Stimulated activated CD4-positive, alpha-beta T cell treated with anti-CD3 and anti-CD28 coated beads, Interleukin-2, amount 100 ng/mL, for 48 hours (primary cell): ENCODE data around the gene BCAS3.
"Not testable (repeated sequence)": the region's sequence is repeated elsewhere in the genome, so short reads cannot be mapped to it uniquely, and the experiment has no call there.

Source experiments
- DNase-seq, 2 donors: peaks; one replicate each; pipeline ENCODE4 v3.0.0-alpha.2; 2020

BCAS3 gene

DNA sequence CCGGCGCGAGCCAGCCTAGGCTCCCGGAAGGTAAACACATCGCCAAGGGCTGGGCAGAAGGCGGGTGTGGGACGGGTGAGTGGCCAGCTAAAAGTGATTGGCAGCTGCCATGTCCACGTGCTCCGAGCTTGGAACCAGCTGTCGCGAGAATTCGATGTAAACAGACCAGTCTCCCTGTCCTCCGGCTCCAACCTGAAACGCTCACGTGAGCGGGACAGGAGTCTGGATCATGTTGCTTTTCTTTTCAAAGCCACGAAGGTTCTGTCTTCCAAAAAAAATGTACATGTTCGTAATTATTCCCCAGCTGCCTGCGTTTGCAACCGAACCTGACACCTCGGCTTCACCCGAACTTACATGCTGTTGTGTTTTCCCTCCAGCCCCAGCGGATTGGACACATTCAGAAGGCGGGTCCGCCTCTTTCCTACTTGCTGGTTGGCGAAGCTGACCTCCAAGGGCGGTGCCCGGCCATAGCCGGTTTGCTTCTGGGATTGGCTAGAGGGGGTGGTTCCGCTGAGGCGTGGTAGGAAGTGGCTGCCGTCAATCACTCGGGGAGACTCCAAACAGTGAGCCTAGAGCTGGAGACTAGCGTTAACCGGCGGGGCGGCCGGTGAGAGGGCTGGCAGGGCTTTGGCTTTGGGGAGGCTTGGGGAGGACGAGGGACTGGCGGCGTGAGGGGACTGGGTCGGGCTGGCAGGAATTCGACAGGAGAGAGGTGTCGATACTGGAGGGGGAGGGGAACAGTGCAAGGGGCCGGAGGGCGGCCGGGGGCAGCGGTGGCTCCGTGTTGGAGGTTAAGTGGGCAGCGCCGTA, at the start of gene BCAS3:
TSS of gene BCAS3 (plus strand) at position 544 of the 810 bp plus-strand sequence.
- DNase-seq: peak; percentile 90 to 91

DNA sequence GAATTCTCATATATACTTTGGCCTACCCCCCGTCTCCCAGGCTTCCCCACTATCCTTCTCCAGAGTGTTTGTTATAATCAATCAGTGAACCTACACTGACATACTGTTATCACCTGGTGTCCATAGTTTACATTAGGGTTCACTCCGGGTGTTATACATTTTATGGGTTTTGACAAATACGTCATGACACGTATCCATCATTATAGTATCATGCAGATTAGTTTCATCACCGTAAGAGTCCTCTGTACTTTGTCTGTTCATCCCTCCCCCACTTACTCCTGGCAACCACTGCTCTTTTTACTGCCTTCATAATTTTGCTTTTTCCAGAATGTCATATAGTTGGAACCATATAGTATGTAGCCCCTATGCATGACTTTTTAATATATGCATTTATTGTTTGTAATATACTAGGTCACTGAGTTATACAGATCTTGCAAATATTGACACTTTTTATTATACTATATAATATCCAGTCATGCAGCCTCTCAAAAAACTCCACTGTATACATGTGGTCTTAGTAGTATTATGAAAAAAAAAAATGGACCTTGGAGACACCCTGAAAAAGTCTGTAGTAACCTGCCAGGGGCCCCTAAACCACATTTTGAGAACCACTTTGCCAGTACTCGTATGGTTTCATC, 49.3 kb upstream of the BCAS3 start:
- DNase-seq: no peak

DNA sequence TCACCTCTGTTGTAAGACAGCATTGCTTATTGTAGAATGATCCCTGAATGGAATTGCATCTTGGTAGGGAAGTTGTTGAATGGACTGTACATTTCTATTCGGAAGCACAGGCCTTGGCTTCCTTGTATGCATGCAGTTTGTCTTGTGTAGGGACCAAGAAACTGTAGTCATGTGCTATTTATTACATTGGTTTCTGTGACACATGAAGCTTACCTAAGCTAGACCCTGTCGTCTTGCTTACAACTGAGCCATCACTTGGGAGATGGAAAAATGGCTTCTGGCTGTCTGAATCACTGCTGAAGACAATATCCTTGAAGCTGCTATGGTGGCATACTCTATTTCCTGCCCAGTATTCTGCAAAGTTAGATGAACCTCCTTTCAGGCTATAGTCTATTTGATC, 48.5 kb upstream of the BCAS3 start:
- DNase-seq: no peak

DNA sequence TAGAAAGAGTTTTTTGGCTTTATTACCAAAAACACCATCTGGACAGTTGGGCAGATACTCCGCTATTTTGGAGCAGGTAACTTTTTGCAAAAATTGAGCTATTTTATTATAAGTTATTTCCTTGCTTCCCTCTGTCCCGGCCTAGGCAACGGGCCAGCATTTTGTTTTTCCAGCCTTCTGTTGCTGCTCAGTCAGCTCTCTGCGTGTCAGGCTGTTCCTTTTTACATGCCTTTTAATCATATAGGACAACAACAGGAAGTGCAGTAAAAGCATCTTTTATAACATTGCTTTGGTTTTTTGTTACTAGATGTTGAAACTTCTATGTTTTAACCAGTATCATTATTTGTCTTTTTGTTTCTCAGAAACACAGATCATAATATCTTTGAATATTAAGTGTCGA, 47.3 kb upstream of the BCAS3 start:
- no peak for DNase-seq

DNA sequence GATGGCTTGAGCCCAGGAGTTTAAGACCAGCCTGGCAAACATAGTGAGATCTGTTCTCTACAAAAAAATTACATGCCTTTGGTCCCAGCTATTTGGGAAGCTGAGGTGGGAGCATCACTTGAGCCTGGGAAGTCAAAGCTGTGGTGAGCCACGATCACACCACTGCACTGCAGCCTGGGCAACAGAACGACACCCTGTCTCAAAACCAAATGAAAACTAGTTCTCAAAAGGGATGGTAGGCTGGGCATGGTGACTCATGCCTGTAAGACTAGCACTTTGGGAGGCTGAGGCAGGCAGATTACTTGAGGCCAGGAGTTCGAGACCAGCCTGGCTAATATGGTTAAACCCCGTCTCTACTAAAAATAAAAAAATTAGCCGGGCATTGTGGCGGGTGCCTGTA, 46.5 kb upstream of the BCAS3 start:
- no peak for DNase-seq

DNA sequence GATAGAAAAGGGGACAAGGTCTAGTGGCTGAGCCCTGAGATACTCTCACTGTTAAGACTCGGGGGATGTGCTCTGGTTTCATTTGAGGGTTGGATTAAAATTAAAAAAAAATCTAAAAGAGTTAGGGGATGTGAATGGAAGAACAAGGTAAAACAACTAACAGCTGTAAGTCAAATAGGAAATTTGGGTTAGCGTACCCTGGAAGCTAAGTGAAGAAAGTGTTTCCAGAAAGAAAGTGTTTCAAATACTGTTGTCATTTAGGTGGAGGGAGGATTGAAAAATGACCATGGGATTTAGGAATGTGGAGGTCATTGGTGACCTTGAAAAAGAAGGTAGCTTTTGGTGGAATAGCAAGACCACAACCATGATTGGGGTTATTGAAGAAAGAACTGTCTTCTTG, 40.0 kb upstream of the BCAS3 start:
- DNase-seq: no peak

DNA sequence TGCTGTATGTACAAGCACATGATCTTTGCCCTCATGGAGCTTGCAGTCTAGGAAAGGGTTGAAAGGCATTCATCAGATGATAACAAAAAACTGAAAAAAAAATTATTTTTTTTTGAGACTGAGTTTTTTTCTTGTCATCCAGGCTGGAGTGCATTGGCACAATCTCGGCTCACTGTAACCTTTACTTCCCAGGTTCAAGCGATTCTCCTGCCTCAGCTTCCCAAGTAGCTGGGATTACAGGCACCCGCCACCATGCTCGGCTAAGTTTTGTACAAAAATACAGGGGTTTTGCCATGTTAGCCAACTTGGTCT, 38.7 kb upstream of the BCAS3 start:
- DNase-seq: no peak

DNA sequence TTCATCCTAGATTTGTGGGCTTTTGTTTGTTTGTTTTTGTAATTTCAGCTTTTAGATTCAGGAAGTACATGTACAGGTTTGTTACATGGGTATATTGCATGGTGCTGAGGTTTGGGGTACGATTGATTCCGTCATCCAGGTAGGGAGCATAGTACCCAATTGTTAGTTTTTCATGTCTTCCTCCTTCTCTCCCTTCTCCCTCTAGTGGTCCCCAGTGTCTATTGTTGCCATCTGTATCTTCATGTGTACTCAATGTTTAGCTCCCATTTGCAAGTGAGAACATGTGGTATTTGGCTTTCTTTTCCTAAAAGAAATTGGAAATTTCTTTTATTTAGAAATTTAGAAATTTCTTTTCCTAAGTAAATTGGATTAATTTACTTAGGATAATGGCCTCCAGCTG, 37.1 kb upstream of the BCAS3 start:
- DNase-seq: no peak

DNA sequence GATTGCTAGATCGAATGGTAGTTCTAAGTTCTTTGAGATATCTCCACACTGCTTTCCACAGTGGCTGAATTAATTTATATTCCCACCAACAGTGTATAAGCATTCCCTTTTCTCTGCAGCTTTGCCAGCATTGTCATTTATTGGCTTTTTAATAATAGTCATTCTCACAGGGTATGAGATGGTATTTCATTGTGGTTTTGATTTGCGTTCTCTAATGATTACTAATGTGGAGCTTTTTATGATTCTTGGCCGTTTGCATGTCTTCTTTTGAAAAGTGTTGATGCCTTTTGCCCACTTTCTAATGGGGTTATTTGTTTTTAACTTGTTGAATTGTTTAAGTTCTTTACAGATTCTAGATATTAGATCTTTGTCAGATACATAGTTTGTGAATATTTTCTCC, 36.5 kb upstream of the BCAS3 start:
- no peak for DNase-seq

DNA sequence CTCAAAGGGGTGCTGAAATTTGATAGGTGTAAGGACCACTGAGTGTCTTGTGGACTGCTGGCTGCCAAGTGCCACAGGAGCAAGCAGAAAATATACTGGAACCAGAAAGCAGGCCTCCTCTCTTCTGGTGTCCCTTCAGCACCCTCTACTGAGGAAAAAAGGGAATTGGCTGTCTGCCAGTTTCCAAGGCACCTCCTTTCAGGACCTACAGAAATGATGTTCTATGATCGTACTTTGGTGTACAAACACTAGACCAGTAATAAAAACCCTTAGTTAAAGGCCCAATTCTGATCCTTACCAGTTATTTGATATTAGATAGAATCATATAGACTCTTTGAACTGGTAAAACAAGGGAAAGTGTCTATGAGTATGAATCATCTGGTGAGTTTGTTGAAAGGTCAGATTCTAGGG, 35.8 kb upstream of the BCAS3 start:
- DNase-seq: peak; percentile 18 to 47

DNA sequence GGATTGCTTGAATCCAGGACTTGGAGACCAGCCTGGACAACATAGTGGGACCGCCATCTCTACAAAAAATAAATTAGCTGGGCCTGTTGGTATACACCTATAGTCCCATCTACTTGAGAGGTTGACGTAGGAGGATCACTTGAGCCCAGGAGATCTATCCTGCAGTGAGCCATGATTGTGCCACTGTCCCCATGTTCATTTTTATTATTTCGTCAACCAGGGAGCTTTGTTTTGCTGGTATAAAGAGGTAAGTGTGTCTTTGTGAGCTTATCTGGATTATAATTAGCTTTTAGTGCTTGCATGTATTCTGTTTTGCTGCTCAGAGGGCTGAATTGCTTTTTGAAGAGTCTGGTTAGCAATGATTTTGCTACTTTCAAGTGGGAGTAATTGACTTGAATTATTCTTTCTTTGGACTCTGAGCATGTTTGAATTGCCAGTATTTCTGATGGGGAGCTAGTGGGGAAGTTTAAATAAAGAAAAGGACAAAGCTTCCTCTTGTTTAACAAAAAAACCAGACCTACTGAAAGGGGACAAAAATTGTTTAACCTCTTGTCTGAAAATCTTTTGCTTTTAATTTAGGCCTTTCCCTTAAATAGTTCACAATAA, 31.6 kb upstream of the BCAS3 start:
- no peak for DNase-seq

DNA sequence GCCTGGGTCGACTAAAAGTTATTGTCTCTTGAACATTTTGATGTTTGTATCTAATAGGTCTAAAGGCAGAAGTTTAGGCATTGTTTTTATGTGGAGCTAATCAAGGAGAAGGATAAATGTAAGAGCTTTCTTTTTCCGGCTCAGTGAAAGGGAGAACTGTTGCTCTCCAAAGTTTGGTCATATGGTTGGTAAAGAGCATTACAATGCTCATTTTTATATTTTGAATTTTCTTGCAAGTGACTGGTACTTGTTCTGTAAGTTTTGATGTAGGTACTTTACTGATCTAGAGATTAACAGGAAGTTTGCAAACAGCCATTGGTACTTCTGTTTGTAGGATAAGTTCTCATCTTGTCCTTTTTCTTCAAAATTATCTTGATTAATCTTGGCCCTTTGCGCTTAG, 30.9 kb upstream of the BCAS3 start:
- DNase-seq: no peak

DNA sequence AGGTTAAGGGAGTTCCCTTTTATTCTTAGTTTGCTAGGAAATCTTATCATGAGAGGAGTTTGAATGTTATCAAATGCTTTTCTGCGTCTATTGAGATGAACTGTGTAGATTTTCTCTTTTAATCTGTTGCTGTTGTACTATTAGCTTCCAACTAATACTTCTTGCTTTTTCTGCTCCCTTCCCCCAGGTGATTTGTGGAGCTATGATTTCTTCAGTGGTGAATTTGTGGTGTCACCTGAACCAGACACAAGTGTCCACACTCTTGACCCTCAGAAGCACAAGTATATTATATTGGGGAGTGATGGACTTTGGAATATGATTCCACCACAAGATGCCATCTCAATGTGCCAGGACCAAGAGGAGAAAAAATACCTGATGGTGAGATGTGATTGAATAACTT, 29.9 kb upstream of the BCAS3 start:
- no peak for DNase-seq

DNA sequence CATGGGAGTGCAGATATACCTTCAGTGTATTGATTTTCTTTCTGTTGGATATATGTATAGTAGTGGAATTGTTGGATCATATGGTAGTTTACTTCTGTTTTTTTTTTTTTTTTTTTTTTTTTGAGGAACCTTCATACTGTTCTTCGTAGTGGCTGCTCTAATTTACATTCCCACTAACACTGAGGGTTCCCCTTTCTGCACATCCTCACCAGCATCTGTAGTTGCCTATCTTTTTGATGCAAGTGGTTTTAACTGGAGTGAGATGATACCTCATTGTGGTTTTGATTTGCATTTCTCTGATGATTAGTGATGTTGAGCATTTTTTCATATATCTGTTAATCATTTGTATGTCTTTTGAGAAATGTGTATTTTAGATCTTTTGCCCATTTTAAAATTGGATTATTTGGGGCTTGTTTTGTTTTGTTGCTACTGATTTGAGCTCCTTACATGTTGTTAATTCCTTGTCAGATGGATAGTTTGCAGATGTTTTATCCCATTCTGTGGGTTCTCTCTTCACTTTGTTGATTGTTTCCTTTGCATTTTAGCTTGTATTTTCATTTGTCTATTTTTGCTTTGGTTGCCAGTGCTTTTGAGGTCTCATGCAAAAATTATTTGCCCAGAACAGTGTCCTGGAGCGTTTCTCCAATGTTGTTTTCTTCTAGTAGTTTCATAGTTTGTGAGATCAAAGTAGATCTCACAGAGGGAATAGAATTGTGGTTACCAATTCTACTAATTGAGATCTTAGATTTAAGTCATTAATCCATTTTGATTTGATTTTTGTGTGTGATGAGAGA, 25.0 kb upstream of the BCAS3 start:
- no peak for DNase-seq

DNA sequence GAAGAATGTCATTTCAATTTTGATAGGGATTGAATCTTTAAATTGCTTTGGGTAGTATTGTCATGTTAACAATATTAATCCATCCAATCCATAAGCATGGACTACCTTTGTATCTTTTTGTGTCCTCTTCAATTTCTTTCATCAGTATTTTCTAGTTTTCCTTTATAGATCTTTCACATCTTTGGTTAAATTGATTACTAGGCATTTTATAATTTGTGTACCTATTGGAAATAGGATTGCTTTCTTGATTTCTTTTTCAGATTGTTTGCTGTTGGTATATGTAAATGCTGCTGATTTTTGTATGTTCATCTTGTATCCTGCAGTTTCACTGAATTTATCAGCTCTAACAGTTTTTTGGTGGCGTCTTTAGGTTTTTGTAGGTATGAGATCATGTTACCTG, 24.1 kb upstream of the BCAS3 start:
- DNase-seq: no peak

DNA sequence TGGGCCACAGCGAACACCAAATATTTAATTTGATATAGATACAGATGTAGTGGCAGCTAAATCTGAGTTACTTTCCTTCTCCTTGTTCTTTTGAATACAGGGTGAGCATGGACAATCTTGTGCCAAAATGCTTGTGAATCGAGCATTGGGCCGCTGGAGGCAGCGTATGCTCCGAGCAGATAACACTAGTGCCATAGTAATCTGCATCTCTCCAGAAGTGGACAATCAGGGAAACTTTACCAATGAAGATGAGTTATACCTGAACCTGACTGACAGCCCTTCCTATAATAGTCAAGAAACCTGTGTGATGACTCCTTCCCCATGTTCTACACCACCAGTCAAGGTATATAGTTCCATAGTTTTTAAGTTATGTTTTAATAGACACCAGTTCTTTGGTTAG, 21.2 kb upstream of the BCAS3 start:
- no peak for DNase-seq

DNA sequence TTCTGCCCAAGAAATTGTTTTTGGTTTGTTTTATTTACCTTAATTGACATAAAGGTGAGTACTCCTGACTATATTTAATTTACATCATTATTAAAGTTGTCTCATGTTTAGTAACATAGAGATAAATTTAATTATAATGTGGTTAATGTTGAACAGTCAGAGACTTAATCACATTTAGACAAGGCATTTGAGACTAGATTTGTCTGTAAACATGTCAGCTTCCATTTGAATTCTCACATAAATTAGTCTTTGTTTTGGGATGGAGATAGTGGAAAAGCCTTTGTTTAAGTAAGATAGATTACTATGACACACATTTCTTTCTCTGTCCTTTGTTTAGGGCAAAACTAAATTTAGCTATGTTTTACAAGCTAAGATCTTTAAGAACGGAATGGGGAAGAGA, 18.5 kb upstream of the BCAS3 start:
- DNase-seq: no peak

DNA sequence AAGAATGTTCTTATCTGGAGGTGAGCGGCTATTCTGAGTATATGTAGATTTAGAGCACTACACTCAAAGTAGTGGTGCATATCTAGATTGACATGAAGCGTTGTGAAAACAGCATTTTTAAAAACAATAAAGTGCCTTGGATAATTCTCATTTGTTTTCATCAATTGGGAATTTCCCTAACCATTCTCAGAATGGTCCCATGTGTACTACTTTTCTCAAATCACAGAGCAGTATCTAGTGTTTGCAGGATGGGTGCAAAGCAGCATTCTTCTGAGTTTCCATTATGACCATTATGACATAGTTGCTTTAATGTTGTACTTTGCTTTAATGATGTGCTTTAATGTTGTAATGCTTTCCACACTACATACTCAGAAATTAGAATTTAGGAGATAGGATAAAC, 16.2 kb upstream of the BCAS3 start:
- no peak for DNase-seq

DNA sequence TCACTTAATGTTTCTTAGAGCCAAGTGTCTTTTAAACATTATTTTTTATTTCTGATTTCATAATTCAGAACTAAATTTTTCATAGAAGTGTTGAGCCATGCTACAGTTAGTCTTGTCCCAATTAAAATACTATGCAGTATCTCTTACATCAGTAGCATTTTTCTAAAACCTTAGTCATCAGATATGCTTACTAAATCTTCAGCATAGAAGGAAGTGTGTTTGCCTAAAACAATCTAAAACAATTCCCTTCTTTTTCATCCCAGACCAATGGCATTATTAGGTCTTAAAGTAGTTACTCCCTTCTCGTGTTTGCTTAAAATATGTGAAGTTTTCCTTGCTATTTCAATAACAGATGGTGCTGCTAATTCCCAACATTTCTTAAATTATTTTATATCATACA, 13.6 kb upstream of the BCAS3 start:
- DNase-seq: no peak

DNA sequence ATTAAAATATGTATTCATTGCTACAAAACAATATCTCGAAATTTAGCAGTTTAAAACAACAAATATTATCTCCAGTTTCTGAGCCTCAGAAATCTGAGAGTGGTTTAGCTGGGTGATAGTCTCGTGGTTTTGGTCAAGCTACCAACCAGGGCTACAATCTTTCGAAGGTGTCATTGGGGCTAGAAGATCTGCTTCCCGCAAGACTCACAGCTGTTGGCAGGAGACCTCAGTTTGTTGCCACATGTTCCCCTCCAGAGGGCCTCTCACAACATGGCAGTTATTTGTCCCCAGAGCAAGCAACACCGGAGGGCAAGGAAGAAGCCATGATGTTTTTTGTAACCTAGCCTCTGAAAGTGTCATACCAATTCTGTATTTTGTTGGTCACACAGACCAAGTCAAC, 12.0 kb upstream of the BCAS3 start:
- no peak for DNase-seq

DNA sequence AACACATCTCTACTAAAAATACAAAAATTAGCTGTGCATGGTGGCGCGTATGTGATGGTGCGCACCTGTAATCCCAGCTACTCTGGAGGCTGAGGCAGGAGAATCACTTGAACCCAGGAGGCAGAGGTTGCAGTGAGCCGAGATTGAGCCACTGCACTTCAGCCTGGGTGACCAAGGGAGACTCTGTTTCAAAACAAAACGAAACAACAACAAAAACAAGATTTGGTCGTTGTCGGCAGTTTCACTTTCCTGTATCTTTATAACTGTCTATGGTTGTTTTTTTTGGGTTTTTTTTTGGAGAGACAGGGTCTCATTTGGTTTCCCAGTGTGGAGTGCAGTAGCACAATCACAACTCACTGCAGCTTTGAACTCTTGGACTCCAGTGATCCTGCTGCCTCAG, 8.9 kb upstream of the BCAS3 start:
- not testable (repeated sequence) for DNase-seq

DNA sequence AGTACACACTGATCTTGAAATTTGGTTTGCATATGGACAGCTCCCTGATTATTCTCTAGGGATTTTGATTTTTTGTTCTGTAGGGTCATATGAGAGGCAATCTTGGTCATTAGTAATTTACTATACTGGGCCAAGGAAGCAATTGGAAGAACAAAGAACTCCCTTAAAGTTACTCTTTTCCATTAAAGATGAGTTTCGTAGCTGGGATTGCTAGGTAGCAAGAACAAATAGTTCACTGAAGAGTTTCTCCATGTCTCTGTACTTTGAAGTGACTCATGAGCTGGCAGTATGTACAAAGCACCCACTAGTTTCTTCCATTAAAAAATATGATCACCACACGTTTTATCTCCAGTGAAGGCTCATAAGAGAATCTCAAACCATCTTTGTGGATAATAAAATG, 6.2 kb upstream of the BCAS3 start:
- no peak for DNase-seq

DNA sequence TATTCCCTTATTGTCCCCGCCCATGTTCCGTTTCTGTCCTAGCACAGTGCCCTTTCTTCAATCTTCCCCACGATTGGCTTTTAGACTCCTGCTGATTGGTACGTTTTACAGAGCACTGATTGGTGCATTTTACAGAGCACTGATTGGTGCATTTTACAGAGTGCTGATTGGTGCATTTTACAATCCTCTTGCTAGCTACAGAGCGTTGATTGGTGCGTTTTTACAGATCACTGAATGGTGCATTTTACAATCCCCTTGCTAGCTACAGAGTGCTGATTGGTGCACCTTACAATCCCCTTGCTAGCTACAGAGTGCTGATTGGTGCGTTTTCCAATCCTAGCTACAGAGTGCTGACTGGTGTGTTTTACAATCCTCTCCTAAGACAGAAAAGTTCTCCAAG, 3.0 kb upstream of the BCAS3 start:
- not testable (repeated sequence) for DNase-seq

DNA sequence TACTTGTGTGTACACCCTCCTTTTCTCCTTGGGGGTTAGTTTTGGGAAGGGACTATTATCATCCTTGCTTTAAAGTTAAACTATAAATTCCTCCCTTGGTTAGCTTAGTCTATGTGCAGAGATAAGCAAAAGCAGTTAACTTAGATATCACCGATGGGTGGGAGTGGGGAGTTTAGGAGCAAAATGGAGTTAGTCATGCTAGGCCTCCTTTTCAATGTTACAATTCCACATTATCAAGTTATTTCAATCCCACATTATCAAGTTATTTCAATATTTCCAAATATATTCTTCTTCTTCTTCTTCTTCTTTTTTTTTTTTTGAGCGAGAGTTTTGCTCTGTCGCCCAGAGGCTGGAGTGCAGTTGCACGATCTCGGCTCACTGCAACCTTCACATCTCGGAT, 1.7 kb upstream of the BCAS3 start:
- DNase-seq: no peak
